ENCODE results near the gene DLG2.

The DLG2 gene

DNA sequence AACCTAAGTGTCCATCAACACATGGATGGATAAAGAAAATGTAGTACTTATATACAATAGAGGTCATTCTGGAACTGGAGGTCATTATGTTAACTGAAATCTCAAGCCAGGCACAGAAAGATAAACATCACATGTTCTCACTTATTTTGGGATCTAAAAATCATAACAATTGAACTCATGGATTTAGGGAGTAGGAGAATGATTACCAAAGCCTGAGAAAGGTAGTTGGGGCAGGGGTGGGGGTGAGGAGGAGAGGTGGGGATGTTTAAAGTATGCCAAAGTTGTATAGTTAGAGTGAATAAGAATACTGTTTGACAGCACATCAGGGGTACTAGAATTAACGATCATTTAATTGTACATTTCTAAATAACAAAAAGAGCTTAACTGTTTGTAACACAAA lies 1112.7 kb downstream of the DLG2 start:
- POLR2A ChIA-PET (ENCODE audit: low non-redundant PET): no interaction called here
- CTCF ChIA-PET: interaction anchor here (0.6 kb wide), 1 partner anchor 67 kb away, joined by 3 read pairs; no protein-coding TSS in a partner anchor
- DNase-seq (ENCODE audit: low spot score): no peak
- no peak overlapping the region for H3K27ac ChIP-seq
- TF ChIP-seq, protein P1, sequence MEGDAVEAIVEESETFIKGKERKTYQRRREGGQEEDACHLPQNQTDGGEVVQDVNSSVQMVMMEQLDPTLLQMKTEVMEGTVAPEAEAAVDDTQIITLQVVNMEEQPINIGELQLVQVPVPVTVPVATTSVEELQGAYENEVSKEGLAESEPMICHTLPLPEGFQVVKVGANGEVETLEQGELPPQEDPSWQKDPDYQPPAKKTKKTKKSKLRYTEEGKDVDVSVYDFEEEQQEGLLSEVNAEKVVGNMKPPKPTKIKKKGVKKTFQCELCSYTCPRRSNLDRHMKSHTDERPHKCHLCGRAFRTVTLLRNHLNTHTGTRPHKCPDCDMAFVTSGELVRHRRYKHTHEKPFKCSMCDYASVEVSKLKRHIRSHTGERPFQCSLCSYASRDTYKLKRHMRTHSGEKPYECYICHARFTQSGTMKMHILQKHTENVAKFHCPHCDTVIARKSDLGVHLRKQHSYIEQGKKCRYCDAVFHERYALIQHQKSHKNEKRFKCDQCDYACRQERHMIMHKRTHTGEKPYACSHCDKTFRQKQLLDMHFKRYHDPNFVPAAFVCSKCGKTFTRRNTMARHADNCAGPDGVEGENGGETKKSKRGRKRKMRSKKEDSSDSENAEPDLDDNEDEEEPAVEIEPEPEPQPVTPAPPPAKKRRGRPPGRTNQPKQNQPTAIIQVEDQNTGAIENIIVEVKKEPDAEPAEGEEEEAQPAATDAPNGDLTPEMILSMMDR (conservative IDR thresholded peaks at IDR 0.05; ENCODE audit: low read depth): no peak

DNA sequence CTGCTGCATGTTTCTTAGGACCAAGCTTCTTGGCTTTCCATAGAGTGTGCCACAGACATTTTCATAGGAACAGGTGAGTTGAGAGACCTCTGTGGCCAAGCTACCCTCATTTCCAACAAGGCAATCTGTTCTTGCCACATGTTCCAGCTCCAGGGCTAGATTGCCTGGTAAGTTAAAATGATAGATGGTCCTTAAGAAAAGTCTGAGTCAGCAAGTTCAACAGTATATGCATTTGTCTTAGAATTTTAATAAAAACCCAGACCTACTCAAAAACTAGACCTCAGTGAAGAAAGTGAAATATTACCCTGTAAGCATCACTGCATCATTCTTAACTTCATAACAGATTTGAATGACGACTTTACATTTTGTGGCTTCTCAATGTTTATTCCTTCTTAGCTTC lies 1123.6 kb downstream of the DLG2 start:
- DNase-seq (ENCODE audit: low spot score): no peak
- CTCF ChIA-PET: no interaction called here
- POLR2A ChIA-PET (ENCODE audit: low non-redundant PET): no interaction called here
- H3K27ac ChIP-seq: no peak overlapping the region
- TF ChIP-seq, protein P1 (conservative IDR thresholded peaks at IDR 0.05; ENCODE audit: low read depth): no peak

DNA sequence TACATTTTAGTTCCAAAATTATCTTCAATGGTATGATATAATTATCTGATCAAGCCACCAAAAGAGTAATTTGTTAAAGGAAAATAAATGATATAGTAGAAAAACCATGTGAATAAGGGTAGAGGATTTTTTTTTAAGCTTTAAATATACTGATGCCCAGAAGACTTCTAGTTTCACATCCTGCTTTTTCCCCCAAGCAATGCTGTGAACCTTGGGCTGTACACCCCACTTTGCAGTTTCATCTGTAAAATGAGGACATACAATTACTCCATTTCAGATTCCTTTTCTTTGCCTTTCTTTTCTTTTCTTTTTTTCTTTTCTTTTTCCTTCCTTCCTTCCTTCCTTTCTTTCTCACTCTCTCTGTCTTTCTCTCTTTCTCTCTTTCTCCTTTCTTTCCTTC lies 1125.4 kb downstream of the DLG2 start:
- TF ChIP-seq, protein P1 (conservative IDR thresholded peaks at IDR 0.05; ENCODE audit: low read depth): no peak
- ChIA-PET CTCF (no interaction called here), POLR2A (ENCODE audit: low non-redundant PET) (no interaction called here)
- no peak for DNase-seq (ENCODE audit: low spot score)
- H3K27ac ChIP-seq: no peak overlapping the region

DNA sequence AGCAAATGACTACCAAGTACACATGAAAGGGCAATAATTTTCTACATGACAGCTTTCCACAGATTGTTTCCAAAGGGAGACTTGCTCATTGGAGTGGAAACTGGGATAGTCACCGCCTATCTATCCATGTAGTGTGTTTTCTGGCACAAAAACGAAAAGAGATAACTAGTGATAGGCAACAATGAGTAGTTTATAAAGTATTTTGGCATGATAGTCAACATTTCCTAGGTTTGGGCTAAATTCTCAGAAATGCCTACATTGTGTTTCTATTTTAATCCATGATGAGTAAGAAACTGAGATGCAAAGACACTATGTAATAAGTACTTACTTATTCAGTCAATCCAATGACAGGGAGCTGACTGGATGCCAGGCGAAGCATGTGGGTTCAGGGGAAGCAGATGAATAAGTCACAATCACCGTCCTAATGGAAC lies 1129.1 kb downstream of the DLG2 start:
- POLR2A ChIA-PET (ENCODE audit: low non-redundant PET): no interaction called here
- TF ChIP-seq, protein P1 (conservative IDR thresholded peaks at IDR 0.05; ENCODE audit: low read depth): no peak
- DNase-seq (ENCODE audit: low spot score): no peak
- H3K27ac ChIP-seq: no peak overlapping the region
- CTCF ChIA-PET: interaction anchor here (0.8 kb wide), 1 partner anchor 66 kb away, joined by 4 read pairs; no protein-coding TSS in a partner anchor

DNA sequence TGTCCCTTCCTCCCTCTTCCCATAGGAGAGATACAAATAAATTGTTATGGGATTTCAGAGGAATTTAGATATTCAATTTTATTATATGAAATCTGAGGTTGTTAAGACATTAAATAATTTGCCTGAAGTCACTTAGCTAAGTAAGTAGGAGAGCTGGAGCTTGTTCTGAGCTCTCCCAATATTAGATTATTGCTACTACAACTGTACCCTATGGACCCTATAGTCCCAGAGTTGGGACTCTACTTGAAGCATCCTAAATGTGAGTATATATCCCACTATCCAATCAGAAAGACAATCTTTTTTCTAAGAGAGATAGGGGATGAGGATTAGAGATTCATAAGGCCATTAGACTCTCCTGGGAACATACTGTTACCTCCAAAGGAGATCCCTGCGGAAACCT lies 1130.0 kb downstream of the DLG2 start:
- POLR2A ChIA-PET (ENCODE audit: low non-redundant PET): no interaction called here
- H3K27ac ChIP-seq: no peak overlapping the region
- TF ChIP-seq, protein P1 (conservative IDR thresholded peaks at IDR 0.05; ENCODE audit: low read depth): no peak
- no peak for DNase-seq (ENCODE audit: low spot score)
- CTCF ChIA-PET: interaction anchor here (0.8 kb wide), 1 partner anchor 67 kb away, joined by 4 read pairs; no protein-coding TSS in a partner anchor

DNA sequence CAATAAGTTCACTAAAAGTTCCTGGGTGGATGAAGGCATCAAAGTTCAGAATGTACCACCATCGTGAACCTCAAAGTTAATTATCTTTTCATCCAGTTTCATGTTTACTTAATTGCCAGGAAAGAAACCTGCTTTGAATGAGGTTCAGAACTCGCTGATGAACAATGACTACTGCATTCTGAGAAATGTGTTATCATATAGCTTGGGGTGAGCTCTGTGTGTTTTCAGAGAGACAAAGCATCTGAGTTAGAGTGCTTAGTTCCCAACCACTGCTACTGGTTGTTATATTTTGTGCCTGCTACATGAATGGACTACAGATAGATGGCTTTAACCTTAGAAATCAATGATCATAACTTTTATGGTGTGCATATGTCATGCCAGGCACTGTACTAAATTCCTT lies 1131.0 kb downstream of the DLG2 start:
- POLR2A ChIA-PET (ENCODE audit: low non-redundant PET): no interaction called here

More for the DNA sequence above, 1131.0 kb downstream of the DLG2 start:
- no peak overlapping the region for H3K27ac ChIP-seq
- TF ChIP-seq, protein P1 (conservative IDR thresholded peaks at IDR 0.05; ENCODE audit: low read depth): no peak
- CTCF ChIA-PET: no interaction called here
- no peak for DNase-seq (ENCODE audit: low spot score)
